Muscle of leg (tissue), 11 donors: ENCODE data around the gene ZMYM4. TPM values are rescaled to one million over a fixed set of nuclear protein-coding genes. Genes with fewer than 3 reads are reported as not detected.

Source experiments
- DNase-seq: peaks from one replicate; pipeline ENCODE4 v3.0.0; 2013
- H3K27ac ChIP-seq: one replicate; pipeline ENCODE4 v1.5.1; 2013; ENCODE audit warnings: mild to moderate bottlenecking, low read length, control low read depth
- H3K27me3 ChIP-seq: one replicate; pipeline ENCODE4 v1.6.1; 2013; ENCODE audit warnings: low read length; ENCODE audit not compliant: control insufficient read depth, insufficient read depth
- H3K36me3 ChIP-seq: one replicate; pipeline ENCODE4 v1.6.1; 2013; ENCODE audit warnings: low read length; ENCODE audit not compliant: control insufficient read depth, insufficient read depth
- H3K4me1 ChIP-seq: one replicate; pipeline ENCODE4 v1.6.1; 2013; ENCODE audit warnings: low read length; ENCODE audit not compliant: control insufficient read depth, insufficient read depth
- H3K4me3 ChIP-seq: one replicate; pipeline ENCODE4 v1.5.1; 2013; ENCODE audit warnings: low read length, control low read depth
- H3K9me3 ChIP-seq: replicated peaks from 2 replicates; pipeline ENCODE4 v1.6.1; 2013; ENCODE audit warnings: low read depth, low read length; ENCODE audit not compliant: control insufficient read depth
- WGBS: methylation state at CpG from one replicate; pipeline ENCODE4 v1.1.5; 2013; ENCODE audit warnings: missing lambda C conversion rate; ENCODE audit not compliant: insufficient coverage; 5-methylcytosine and 5-hydroxymethylcytosine counted together
- polyA plus RNA-seq, 8 donors: library from polyadenylated mRNA; unstranded; fragments of 120-200 nt; gene quantifications; one replicate each; pipeline versions ENCODE4 v1.2.1 to v1.2.3, GENCODE V29; 2013; ENCODE audit warnings: inconsistent platforms in 1 of 8, low replicate concordance in 1 of 8; ENCODE audit not compliant: insufficient read length in 8 of 8, insufficient read depth in 1 of 8
- total RNA-seq: library from RNA; stranded (reverse); fragments of 120-200 nt; gene quantifications from one replicate; pipeline ENCODE4 v1.2.4, GENCODE V29; 2013

The ZMYM4 gene
- total and polyA plus RNA-seq, 9 donors = 27.9 to 43.6 (median 37.7) TPM

DNA sequence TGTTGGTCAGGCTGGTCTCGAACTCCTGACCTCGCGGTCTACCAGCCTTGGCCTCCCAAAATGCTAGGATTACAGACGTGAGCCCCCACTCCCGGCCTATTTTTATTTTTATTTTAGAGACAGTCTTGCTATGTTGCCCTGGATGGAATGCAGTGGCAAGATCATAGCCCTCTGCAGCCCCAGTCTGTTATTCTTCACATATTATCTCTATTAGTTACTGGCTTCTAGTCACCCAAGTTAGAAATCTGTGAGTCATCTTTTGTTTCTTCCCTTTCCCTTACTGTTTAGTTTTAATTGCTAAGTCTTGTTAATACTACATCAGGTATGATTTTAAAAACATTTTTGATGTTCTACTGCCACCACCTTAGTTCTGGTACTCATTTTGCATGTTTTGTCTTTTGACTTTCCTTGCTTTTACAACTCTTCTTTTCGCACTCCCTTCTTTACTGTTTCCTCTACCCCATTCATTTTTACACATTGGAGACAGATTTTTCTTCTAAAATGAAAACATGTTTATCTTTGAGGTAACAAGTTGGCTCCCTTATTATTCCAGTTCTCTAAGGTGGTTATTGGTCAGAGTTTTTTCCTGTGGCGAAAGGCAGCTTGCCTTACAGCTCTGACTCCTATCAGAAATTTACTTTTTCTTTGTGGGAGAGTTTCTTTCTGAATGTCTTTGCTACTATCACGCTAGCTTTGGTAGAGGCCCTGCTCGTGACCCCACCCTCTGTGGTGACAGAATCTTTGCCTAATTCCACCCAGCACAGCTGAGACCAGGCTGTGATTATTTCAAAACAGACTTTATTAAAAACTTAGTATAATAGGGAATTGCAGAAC is 19.5 kb downstream of the ZMYM4 start:
- H3K27ac ChIP-seq = no peak overlapping the region
- WGBS = no CpG with 5 or more reads among the region's 9 CpGs

GRCh38 chr1:35288761-35289160 is 20.3 kb downstream of the ZMYM4 start:
- peaks cover 12% of the 10 kb centered on the region for H3K36me3 ChIP-seq
- H3K9me3 ChIP-seq = peaks cover 2% of the 10 kb centered on the region
- no peak overlapping the region for H3K4me3 ChIP-seq
- no peaks in the 10 kb centered on the region for H3K4me1 ChIP-seq
- no peak for DNase-seq
- H3K27ac ChIP-seq = no peak overlapping the region
- no peaks in the 10 kb centered on the region for H3K27me3 ChIP-seq

More for the DNA sequence above, 19.5 kb downstream of the ZMYM4 start:
- Histone ChIP-seq H3K36me3 (peaks cover 6% of the 10 kb centered on the region), H3K9me3 (peaks cover 4% of the 10 kb centered on the region), H3K4me1 (no peaks in the 10 kb centered on the region), H3K4me3 (no peak overlapping the region), H3K27me3 (no peaks in the 10 kb centered on the region)
- no peak for DNase-seq

DNA sequence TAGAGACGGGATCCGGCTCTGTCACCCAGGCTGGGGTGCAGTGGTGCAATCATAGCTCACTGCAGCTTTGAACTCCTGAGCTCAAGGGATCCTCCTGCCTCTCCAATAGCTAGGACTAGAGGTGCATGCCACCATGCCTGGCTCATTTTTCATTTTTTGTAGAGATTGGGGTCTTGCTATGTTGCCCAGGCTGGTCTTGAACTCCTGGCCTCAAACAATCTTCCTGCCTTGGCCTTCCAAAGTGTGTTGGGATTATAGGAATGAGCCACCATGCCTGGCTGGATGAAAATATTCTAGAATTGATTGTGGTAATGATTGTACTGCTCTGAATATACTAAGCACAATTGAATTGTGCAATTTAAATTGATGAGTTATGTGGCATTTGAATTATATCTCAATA is 21.9 kb downstream of the ZMYM4 start:
- H3K9me3 ChIP-seq = no peaks in the 10 kb centered on the region
- WGBS = 90% methylated on average over 2 of the region's 2 CpGs
- H3K27ac ChIP-seq = no peak overlapping the region
- H3K27me3 ChIP-seq = no peaks in the 10 kb centered on the region
- H3K4me1 ChIP-seq = no peaks in the 10 kb centered on the region
- no peak for DNase-seq
- peaks cover 12% of the 10 kb centered on the region for H3K36me3 ChIP-seq
- no peak overlapping the region for H3K4me3 ChIP-seq

DNA sequence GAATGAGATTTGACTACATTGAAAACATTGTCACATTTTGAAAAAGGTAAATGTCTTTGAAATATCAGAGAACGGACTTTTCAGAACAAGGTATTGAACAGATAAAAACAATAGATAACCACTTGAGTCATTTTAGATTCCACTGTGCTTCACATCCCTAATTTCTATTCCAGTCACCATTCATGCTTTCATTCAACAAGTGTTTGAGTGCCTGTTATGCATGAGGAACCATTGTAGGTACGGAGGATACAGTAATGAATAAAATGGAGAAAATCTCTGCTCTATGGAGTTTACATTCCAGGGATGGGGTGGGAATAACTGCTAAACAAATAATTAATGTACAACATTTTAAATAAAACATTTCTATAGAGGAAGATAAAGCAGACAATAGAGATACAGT is 26.3 kb downstream of the ZMYM4 start:
- Histone ChIP-seq H3K4me3 (no peak overlapping the region), H3K36me3 (peaks cover 29% of the 10 kb centered on the region), H3K27ac (no peak overlapping the region), H3K4me1 (no peaks in the 10 kb centered on the region), H3K9me3 (no peaks in the 10 kb centered on the region), H3K27me3 (no peaks in the 10 kb centered on the region)
- no peak for DNase-seq
- no CpG with 5 or more reads among the region's 2 CpGs for WGBS

DNA sequence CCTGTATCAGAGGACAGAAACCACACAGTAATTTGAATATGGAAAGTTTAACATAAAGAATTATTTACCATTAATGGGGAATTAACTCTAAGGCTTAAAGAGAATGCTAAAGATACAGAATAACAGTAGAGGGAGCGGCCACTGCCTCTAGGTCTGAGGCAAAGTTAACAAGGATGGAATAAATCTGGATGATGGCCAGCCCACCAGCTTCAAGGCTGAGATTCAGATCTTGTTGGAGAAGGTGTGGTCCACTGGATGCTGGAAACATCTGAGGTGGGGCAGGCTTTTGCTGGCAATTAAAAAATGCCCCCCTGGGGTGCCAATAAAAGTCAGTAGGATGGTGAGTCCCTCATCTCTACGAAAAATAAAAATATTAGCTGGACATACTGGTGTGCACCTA is 29.4 kb downstream of the ZMYM4 start:
- Histone ChIP-seq H3K27me3 (no peaks in the 10 kb centered on the region), H3K4me1 (no peaks in the 10 kb centered on the region), H3K27ac (no peak overlapping the region), H3K9me3 (no peaks in the 10 kb centered on the region), H3K36me3 (peaks cover 23% of the 10 kb centered on the region), H3K4me3 (no peak overlapping the region)
- no peak for DNase-seq
- WGBS = 100% methylated on average over 2 of the region's 2 CpGs

DNA sequence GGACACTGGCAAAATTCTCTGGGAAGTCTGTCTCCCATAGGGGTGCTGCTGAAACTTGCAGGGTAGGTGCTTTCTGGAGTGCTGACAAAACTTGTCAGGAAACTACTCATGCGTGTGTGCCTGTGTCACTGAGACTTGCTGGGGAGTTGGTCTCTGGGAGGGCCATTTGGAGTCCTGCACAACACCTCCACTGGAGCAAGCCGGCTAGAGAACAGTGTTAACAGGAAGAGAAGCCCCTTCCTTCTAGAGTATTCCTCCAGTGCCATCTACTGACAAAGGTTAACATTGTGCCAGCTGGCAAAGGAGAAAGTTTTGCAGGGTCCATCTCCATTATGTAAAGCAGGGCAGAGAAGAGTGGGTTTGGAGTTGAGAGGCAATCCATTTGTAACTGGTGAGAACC is 30.0 kb downstream of the ZMYM4 start:
- no peaks in the 10 kb centered on the region for H3K4me1 ChIP-seq
- H3K36me3 ChIP-seq = peaks cover 19% of the 10 kb centered on the region
- WGBS = no CpG with 5 or more reads among the region's 2 CpGs
- peak; percentile 63 for DNase-seq
- H3K27ac ChIP-seq = no peak overlapping the region
- no peaks in the 10 kb centered on the region for H3K9me3 ChIP-seq
- no peaks in the 10 kb centered on the region for H3K27me3 ChIP-seq
- no peak overlapping the region for H3K4me3 ChIP-seq

DNA sequence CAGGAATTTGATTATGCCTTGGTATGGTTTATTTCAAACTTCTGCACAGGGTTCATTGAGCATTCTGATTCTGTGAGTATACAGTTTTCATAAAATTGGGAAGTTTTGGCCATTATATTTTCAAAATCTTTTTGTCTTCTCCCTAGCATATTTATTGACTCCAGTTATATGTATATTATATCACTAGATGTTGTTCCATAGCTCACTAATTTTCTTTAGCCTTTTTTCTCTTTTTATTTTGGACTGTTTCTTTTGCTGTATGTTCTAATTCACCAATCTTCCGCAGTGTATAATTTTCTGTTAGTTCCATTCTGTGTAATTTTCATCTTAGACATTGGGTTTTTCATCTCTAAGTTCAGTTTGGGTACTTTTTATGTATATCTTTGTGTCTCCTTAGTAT is 31.9 kb downstream of the ZMYM4 start:
- H3K27me3 ChIP-seq = no peaks in the 10 kb centered on the region
- H3K9me3 ChIP-seq = no peaks in the 10 kb centered on the region
- H3K36me3 ChIP-seq = peaks cover 22% of the 10 kb centered on the region
- H3K4me1 ChIP-seq = no peaks in the 10 kb centered on the region
- DNase-seq = no peak
- no peak overlapping the region for H3K4me3 ChIP-seq
- no CpG with 5 or more reads among the region's 1 CpG for WGBS
- H3K27ac ChIP-seq = no peak overlapping the region

DNA sequence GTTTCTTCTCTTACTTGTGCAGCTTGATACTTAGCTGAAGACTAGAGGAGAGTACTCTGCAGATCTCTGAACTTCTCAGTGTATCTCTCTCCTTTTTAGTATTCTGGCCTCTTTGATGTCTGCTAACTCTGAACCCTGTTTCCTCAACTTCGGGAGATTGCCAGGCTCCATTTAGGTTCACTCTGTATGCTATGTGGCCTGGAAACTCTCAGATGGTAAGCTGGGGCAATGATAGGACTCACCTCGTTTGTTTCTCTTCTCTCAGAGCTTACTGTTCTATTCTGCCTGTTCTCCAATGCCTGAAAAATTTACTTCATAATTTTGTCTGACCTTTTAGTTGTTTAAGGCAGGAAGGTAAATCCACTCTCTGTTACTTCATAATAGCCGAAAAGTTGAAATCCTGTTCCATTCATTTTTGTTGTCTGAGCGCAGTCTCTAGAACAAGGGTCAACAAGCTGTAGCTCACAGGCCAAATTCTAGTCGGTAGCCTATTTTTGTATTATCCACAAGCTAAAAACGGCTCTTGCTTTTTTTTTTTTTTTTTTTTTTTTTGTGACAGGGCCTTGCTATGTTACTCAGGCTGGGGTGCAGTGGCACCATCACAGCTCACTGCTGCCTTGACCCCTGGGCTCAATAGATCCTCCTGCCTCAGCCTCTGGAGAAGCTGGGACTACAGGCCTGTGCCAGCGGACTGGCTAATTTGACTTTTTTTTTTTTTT is 33.3 kb downstream of the ZMYM4 start:
- Histone ChIP-seq H3K36me3 (peaks cover 19% of the 10 kb centered on the region), H3K9me3 (no peaks in the 10 kb centered on the region), H3K27me3 (no peaks in the 10 kb centered on the region), H3K4me3 (no peak overlapping the region), H3K4me1 (no peaks in the 10 kb centered on the region), H3K27ac (no peak overlapping the region)
- no peak for DNase-seq
- 63% methylated on average over 3 of the region's 7 CpGs for WGBS

DNA sequence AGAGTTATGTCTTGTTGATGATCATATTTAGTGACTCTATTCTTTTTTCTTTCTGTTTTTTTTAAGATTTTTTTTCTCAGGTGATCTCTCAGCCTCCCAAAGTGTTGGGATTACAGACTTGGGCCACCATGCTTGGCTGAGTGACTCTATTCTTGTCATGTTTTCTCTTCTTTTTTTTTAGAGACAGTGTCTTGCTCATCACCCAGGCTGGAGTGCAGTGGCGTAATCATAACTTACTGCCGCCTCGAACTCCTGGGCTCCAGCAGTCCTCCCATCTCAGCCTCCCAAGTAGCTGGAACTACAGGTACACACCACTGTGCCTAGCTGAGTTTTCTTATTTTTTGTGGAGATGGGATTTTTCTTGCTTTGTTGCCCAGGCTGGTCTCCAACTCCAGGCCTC is 36.9 kb downstream of the ZMYM4 start:
- no peaks in the 10 kb centered on the region for H3K27me3 ChIP-seq
- WGBS = 93% methylated on average over 3 of the region's 3 CpGs
- H3K36me3 ChIP-seq = peaks cover 14% of the 10 kb centered on the region
- no peak overlapping the region for H3K4me3 ChIP-seq
- no peaks in the 10 kb centered on the region for H3K4me1 ChIP-seq
- no peak overlapping the region for H3K27ac ChIP-seq
- DNase-seq = no peak
- no peaks in the 10 kb centered on the region for H3K9me3 ChIP-seq

- Histone ChIP-seq H3K4me3 (no peak overlapping the region), H3K4me1 (peaks cover 3% of the 10 kb centered on the region), H3K27me3 (no peaks in the 10 kb centered on the region), H3K9me3 (no peaks in the 10 kb centered on the region), H3K36me3 (peaks cover 3% of the 10 kb centered on the region), H3K27ac (no peak overlapping the region)
- WGBS = no CpG with 5 or more reads among the region's 3 CpGs
- no peak for DNase-seq
These were observed 47.1 kb downstream of the ZMYM4 start for GRCh38 chr1:35315649-35316048.
